NCI-H748 treated with DMSO at 0.1 percent for 48 hours (cell line): Measurements from ENCODE around the gene CRB2.
"Not testable (repeated sequence)": the region's sequence is repeated elsewhere in the genome, so short reads cannot be mapped to it uniquely, and the experiment has no call there.

ENCODE experiments used
- DNase-seq: peaks from one replicate; lab custom pipeline; 2025; lab: John Stamatoyannopoulos, UW

Gene CRB2

GRCh38 chr9:123382653-123383511, 26.9 kb downstream of the CRB2 start:
- DNase-seq: no peak

GRCh38 chr9:123383512-123384170, 27.6 kb downstream of the CRB2 start:
- DNase-seq: no peak

GRCh38 chr9:123387686-123388085, 31.7 kb downstream of the CRB2 start:
- no peak for DNase-seq

- no peak for DNase-seq
Observed at GRCh38 chr9:123389070-123389469, 33.1 kb downstream of the CRB2 start.

- no peak for DNase-seq
Observed at GRCh38 chr9:123389698-123390097, 33.7 kb downstream of the CRB2 start.

GRCh38 chr9:123390337-123391135, 34.5 kb downstream of the CRB2 start:
- DNase-seq: no peak

GRCh38 chr9:123391233-123391632, 35.2 kb downstream of the CRB2 start:
- DNase-seq: no peak

- DNase-seq: no peak
Observed at GRCh38 chr9:123391946-123392345, 35.9 kb downstream of the CRB2 start.

GRCh38 chr9:123392802-123393201, 36.8 kb downstream of the CRB2 start:
- DNase-seq: no peak

- DNase-seq: no peak
Observed at GRCh38 chr9:123394291-123395235, 38.6 kb downstream of the CRB2 start.

- peak; percentile 21 for DNase-seq
Observed at GRCh38 chr9:123395276-123395688, 39.3 kb downstream of the CRB2 start.

- DNase-seq: no peak
Observed at GRCh38 chr9:123395689-123396511, 39.9 kb downstream of the CRB2 start.

GRCh38 chr9:123397975-123398374, 42.0 kb downstream of the CRB2 start:
- no peak for DNase-seq

- DNase-seq: not testable (repeated sequence)
Observed at GRCh38 chr9:123398938-123399337, 42.9 kb downstream of the CRB2 start.

GRCh38 chr9:123399803-123400378, 43.9 kb downstream of the CRB2 start:
- DNase-seq: no peak

- no peak for DNase-seq
Observed at GRCh38 chr9:123400926-123401503, 45.0 kb downstream of the CRB2 start.

- no peak for DNase-seq
Observed at GRCh38 chr9:123401879-123402513, 46.0 kb downstream of the CRB2 start.

GRCh38 chr9:123402981-123403509, 47.0 kb downstream of the CRB2 start:
- no peak for DNase-seq

- no peak for DNase-seq
Observed at GRCh38 chr9:123406016-123406415, 50.0 kb downstream of the CRB2 start.
